Activated CD8-positive, alpha-beta T cell treated with anti-CD3 and anti-CD28 coated beads for 36 hours (primary cell): ENCODE measurements around the gene PRIM2. TPM values are rescaled to one million over a fixed set of nuclear protein-coding genes. Genes with fewer than 3 reads are reported as not detected.
"Not testable (repeated sequence)": the region's sequence is repeated elsewhere in the genome, so short reads cannot be mapped to it uniquely, and the experiment has no call there.

ENCODE experiments used
- ATAC-seq: fragments of 200-7000 bp; cut with Tn5 transposase; one replicate; pipeline ENCODE4 v1.10.0; 2021; ENCODE audit warnings: mild to moderate bottlenecking, moderate library complexity
- CTCF ChIA-PET: fragments of 350-600 bp; sonication (Branson Sonifier 250); formaldehyde crosslinking; loops from one replicate; lab custom pipeline; 2021; ENCODE audit warnings: antibody characterized with exemption; lab: Charles Lee
- POLR2A ChIA-PET: fragments of 350-600 bp; sonication (Branson Sonifier 250); formaldehyde crosslinking; loops from one replicate; lab custom pipeline; 2021; ENCODE audit warnings: antibody characterized with exemption; lab: Charles Lee
- DNase-seq: peaks from one replicate; pipeline ENCODE4 v3.0.0-alpha.2; 2020
- H3K27ac Mint-ChIP-seq: one replicate; pipeline ENCODE4 v1.8.0; 2021; ENCODE audit warnings: mild to moderate bottlenecking, mixed read lengths
- H3K27me3 Mint-ChIP-seq: one replicate; pipeline ENCODE4 v1.8.0; 2021; ENCODE audit warnings: mixed read lengths
- H3K36me3 Mint-ChIP-seq: one replicate; pipeline ENCODE4 v1.8.0; 2021; ENCODE audit warnings: low read depth, mixed read lengths
- H3K4me1 Mint-ChIP-seq: one replicate; pipeline ENCODE4 v1.8.0; 2021; ENCODE audit warnings: low read depth, mixed read lengths
- H3K4me3 Mint-ChIP-seq: one replicate; pipeline ENCODE4 v1.8.0; 2021; ENCODE audit warnings: mild to moderate bottlenecking, moderate library complexity, mixed read lengths
- H3K9me3 Mint-ChIP-seq: one replicate; pipeline ENCODE4 v1.8.0; 2021; ENCODE audit warnings: mixed read lengths
- intact Hi-C: fragments of 100-400 bp; cut with micrococcal nuclease; formaldehyde crosslinking; loops from one replicate; pipeline ENCODE4 v1.10.0; 2022
- total RNA-seq, 2 experiments: library from RNA; stranded (reverse); gene quantifications; one replicate each; pipeline ENCODE4 v1.2.3, GENCODE V29; 2021

Gene PRIM2
- total RNA-seq, 2 experiments from 2014 or later, result 41.8 to 42.0 TPM

GRCh38 chr6:57475656-57476055 lies 158.2 kb downstream of the PRIM2 start:
- H3K36me3 Mint-ChIP-seq, result peaks cover 10% of the 10 kb centered on the region
- ATAC-seq, POLR2A ChIA-PET, H3K4me1 Mint-ChIP-seq, H3K4me3 Mint-ChIP-seq, CTCF ChIA-PET, H3K27me3 Mint-ChIP-seq, intact Hi-C loops, DNase-seq, H3K9me3 Mint-ChIP-seq, H3K27ac Mint-ChIP-seq: not testable (repeated sequence)

- POLR2A ChIA-PET, H3K4me1 Mint-ChIP-seq, ATAC-seq, DNase-seq, H3K27ac Mint-ChIP-seq, CTCF ChIA-PET, H3K9me3 Mint-ChIP-seq, H3K4me3 Mint-ChIP-seq, intact Hi-C loops, H3K27me3 Mint-ChIP-seq: not testable (repeated sequence)
- H3K36me3 Mint-ChIP-seq, result peaks cover 15% of the 10 kb centered on the region
These were observed 162.8 kb downstream of the PRIM2 start for GRCh38 chr6:57480194-57480593.

- H3K27ac Mint-ChIP-seq, DNase-seq, intact Hi-C loops, CTCF ChIA-PET, H3K27me3 Mint-ChIP-seq, ATAC-seq, H3K4me1 Mint-ChIP-seq, H3K4me3 Mint-ChIP-seq, H3K9me3 Mint-ChIP-seq, POLR2A ChIA-PET: not testable (repeated sequence)
- H3K36me3 Mint-ChIP-seq, result peaks cover 11% of the 10 kb centered on the region
These were observed 163.7 kb downstream of the PRIM2 start for GRCh38 chr6:57481121-57481520.

- POLR2A ChIA-PET, H3K27me3 Mint-ChIP-seq, H3K9me3 Mint-ChIP-seq, H3K4me1 Mint-ChIP-seq, intact Hi-C loops, H3K27ac Mint-ChIP-seq, ATAC-seq, CTCF ChIA-PET, DNase-seq, H3K4me3 Mint-ChIP-seq: not testable (repeated sequence)
- peaks cover 11% of the 10 kb centered on the region for H3K36me3 Mint-ChIP-seq
These were observed 165.0 kb downstream of the PRIM2 start for GRCh38 chr6:57482471-57482870.

- H3K4me1 Mint-ChIP-seq, POLR2A ChIA-PET, ATAC-seq, H3K9me3 Mint-ChIP-seq, DNase-seq, H3K27me3 Mint-ChIP-seq, H3K36me3 Mint-ChIP-seq, H3K27ac Mint-ChIP-seq, CTCF ChIA-PET, intact Hi-C loops, H3K4me3 Mint-ChIP-seq: not testable (repeated sequence)
These were observed 169.2 kb downstream of the PRIM2 start for GRCh38 chr6:57486494-57487081.

- H3K4me3 Mint-ChIP-seq, H3K27me3 Mint-ChIP-seq, H3K36me3 Mint-ChIP-seq, CTCF ChIA-PET, H3K27ac Mint-ChIP-seq, DNase-seq, H3K9me3 Mint-ChIP-seq, H3K4me1 Mint-ChIP-seq, POLR2A ChIA-PET, intact Hi-C loops, ATAC-seq: not testable (repeated sequence)
These were observed 171.1 kb downstream of the PRIM2 start for GRCh38 chr6:57488551-57488950.

- CTCF ChIA-PET, intact Hi-C loops, H3K9me3 Mint-ChIP-seq, H3K27ac Mint-ChIP-seq, H3K4me1 Mint-ChIP-seq, H3K36me3 Mint-ChIP-seq, H3K27me3 Mint-ChIP-seq, DNase-seq, H3K4me3 Mint-ChIP-seq, ATAC-seq, POLR2A ChIA-PET: not testable (repeated sequence)
These were observed 172.5 kb downstream of the PRIM2 start for GRCh38 chr6:57489887-57490286.

GRCh38 chr6:57491795-57492194 lies 174.4 kb downstream of the PRIM2 start:
- ATAC-seq, H3K9me3 Mint-ChIP-seq, intact Hi-C loops, H3K36me3 Mint-ChIP-seq, H3K27me3 Mint-ChIP-seq, CTCF ChIA-PET, POLR2A ChIA-PET, H3K4me3 Mint-ChIP-seq, H3K27ac Mint-ChIP-seq, DNase-seq, H3K4me1 Mint-ChIP-seq: not testable (repeated sequence)

- H3K9me3 Mint-ChIP-seq, H3K36me3 Mint-ChIP-seq, H3K27ac Mint-ChIP-seq, intact Hi-C loops, H3K4me3 Mint-ChIP-seq, ATAC-seq, DNase-seq, H3K4me1 Mint-ChIP-seq, CTCF ChIA-PET, POLR2A ChIA-PET, H3K27me3 Mint-ChIP-seq: not testable (repeated sequence)
These were observed 178.8 kb downstream of the PRIM2 start for GRCh38 chr6:57496251-57496650.

GRCh38 chr6:57500368-57501021 lies 183.1 kb downstream of the PRIM2 start:
- POLR2A ChIA-PET, H3K4me1 Mint-ChIP-seq, H3K36me3 Mint-ChIP-seq, CTCF ChIA-PET, H3K4me3 Mint-ChIP-seq, H3K27ac Mint-ChIP-seq, DNase-seq, intact Hi-C loops, H3K27me3 Mint-ChIP-seq, H3K9me3 Mint-ChIP-seq, ATAC-seq: not testable (repeated sequence)

- H3K4me3 Mint-ChIP-seq, POLR2A ChIA-PET, H3K9me3 Mint-ChIP-seq, H3K27ac Mint-ChIP-seq, H3K4me1 Mint-ChIP-seq, H3K27me3 Mint-ChIP-seq, H3K36me3 Mint-ChIP-seq, intact Hi-C loops, CTCF ChIA-PET, ATAC-seq, DNase-seq: not testable (repeated sequence)
These were observed 185.0 kb downstream of the PRIM2 start for GRCh38 chr6:57502387-57502786.

- H3K27me3 Mint-ChIP-seq, H3K27ac Mint-ChIP-seq, ATAC-seq, intact Hi-C loops, H3K4me1 Mint-ChIP-seq, H3K9me3 Mint-ChIP-seq, H3K4me3 Mint-ChIP-seq, POLR2A ChIA-PET, CTCF ChIA-PET, H3K36me3 Mint-ChIP-seq, DNase-seq: not testable (repeated sequence)
These were observed 187.8 kb downstream of the PRIM2 start for GRCh38 chr6:57505251-57505650.
